SK-N-SH treated with all-trans-retinoic acid at 6 μM for 48 hours (cell line): Measurements from ENCODE around the gene SF1.

Experiments used
- CREB5 ChIP-seq: fragments of 250-450 bp; sonication (Bioruptor Pico); IDR thresholded peaks from 2 replicates; pipeline ENCODE4 v1.5.1; 2020; ENCODE audit warnings: low read depth, mild to moderate bottlenecking, moderate library complexity
- ESRRG ChIP-seq: fragments of 250-450 bp; sonication (Bioruptor Pico); IDR thresholded peaks from 2 replicates; pipeline ENCODE4 v1.6.1; 2021; ENCODE audit warnings: mild to moderate bottlenecking
- GLIS3 ChIP-seq: fragments of 250-450 bp; sonication (Bioruptor Pico); IDR thresholded peaks from 2 replicates; pipeline ENCODE4 v1.5.0; 2020; ENCODE audit warnings: mild to moderate bottlenecking, moderate library complexity
- PATZ1 ChIP-seq: fragments of 250-450 bp; sonication (Bioruptor Pico); IDR thresholded peaks from 2 replicates; pipeline ENCODE4 v1.8.0; 2020; ENCODE audit warnings: mild to moderate bottlenecking, moderate library complexity, borderline replicate concordance
- PPARA ChIP-seq: fragments of 250-450 bp; sonication (Bioruptor Pico); IDR thresholded peaks from 2 replicates; pipeline ENCODE4 v1.5.0; 2020; ENCODE audit warnings: mild to moderate bottlenecking, borderline replicate concordance
- RARB ChIP-seq: fragments of 250-450 bp; sonication (Bioruptor Pico); IDR thresholded peaks from 2 replicates; pipeline ENCODE4 v1.8.0; 2021; ENCODE audit warnings: mild to moderate bottlenecking, moderate library complexity
- SNAI2 ChIP-seq: fragments of 250-450 bp; sonication (Bioruptor Pico); IDR thresholded peaks from 2 replicates; pipeline ENCODE4 v1.5.0; 2020; ENCODE audit warnings: mild to moderate bottlenecking, moderate library complexity
- TOX ChIP-seq: fragments of 250-450 bp; sonication (Bioruptor Pico); IDR thresholded peaks from 2 replicates; pipeline ENCODE4 v1.8.0; 2021; ENCODE audit warnings: mild to moderate bottlenecking, moderate library complexity, borderline replicate concordance
- ZC3H10 ChIP-seq: fragments of 250-450 bp; sonication (Bioruptor Pico); IDR thresholded peaks from 2 replicates; pipeline ENCODE4 v1.5.1; 2021; ENCODE audit warnings: mild to moderate bottlenecking, moderate library complexity
- ZFP3 ChIP-seq: fragments of 250-450 bp; sonication (Bioruptor Pico); IDR thresholded peaks from 2 replicates; pipeline ENCODE4 v1.5.0; 2020; ENCODE audit warnings: mild to moderate bottlenecking, moderate library complexity
- ZFP30 ChIP-seq: fragments of 450-650 bp; formaldehyde crosslinking; IDR thresholded peaks from 2 replicates; pipeline ENCODE4 v1.5.0; 2022; ENCODE audit warnings: mild to moderate bottlenecking, moderate library complexity
- TF ChIP-seq, protein P1 (sequence below): fragments of 250-450 bp; sonication (Bioruptor Pico); IDR thresholded peaks from 2 replicates; pipeline ENCODE4 v1.5.1; 2021; ENCODE audit warnings: mild to moderate bottlenecking, moderate library complexity

DNA sequence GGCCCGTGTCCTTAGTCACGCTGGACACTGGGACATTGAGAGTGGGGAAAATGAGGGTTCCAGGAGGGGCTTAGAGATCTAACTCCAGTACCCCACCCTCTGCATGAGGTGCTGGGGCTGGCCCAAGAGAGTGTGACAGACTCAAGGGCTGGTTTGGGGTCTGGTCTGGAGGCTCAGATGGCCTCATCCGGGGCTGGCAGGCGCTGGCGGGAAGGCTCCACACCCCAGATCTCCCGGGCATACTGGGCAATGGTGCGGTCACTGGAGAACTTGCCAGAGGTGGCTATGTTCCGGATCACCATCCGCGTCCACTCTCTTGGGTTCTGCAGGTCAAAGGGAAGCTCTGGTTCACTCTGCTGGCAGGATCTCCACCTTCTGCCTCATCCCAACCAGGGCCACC is 31.9 kb downstream of the SF1 start:
- TF ChIP-seq SNAI2 (no peak), RARB (no peak), PATZ1 (no peak), GLIS3 (CRISPR knock-in tag) (no peak), ZFP3 (no peak), ZC3H10 (CRISPR knock-in tag) (no peak), CREB5 (CRISPR knock-in tag) (no peak), TOX (CRISPR knock-in tag) (no peak), ZFP30 (no peak), ESRRG (no peak), PPARA (CRISPR knock-in tag) (no peak)
- TF ChIP-seq, protein P1, sequence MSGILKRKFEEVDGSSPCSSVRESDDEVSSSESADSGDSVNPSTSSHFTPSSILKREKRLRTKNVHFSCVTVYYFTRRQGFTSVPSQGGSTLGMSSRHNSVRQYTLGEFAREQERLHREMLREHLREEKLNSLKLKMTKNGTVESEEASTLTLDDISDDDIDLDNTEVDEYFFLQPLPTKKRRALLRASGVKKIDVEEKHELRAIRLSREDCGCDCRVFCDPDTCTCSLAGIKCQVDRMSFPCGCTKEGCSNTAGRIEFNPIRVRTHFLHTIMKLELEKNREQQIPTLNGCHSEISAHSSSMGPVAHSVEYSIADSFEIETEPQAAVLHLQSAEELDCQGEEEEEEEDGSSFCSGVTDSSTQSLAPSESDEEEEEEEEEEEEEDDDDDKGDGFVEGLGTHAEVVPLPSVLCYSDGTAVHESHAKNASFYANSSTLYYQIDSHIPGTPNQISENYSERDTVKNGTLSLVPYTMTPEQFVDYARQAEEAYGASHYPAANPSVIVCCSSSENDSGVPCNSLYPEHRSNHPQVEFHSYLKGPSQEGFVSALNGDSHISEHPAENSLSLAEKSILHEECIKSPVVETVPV (CRISPR knock-in tag): no peak
